GM19324 (cell line): Measurements from ENCODE around the gene PTPRU.

ENCODE experiments used
- ATAC-seq: cut with Tn5 transposase; IDR thresholded peaks from one replicate; pipeline ENCODE4 v1.9.1; 2021; ENCODE audit warnings: mild to moderate bottlenecking, moderate library complexity; ENCODE audit not compliant: unreplicated experiment, low FRiP score

PTPRU gene

DNA sequence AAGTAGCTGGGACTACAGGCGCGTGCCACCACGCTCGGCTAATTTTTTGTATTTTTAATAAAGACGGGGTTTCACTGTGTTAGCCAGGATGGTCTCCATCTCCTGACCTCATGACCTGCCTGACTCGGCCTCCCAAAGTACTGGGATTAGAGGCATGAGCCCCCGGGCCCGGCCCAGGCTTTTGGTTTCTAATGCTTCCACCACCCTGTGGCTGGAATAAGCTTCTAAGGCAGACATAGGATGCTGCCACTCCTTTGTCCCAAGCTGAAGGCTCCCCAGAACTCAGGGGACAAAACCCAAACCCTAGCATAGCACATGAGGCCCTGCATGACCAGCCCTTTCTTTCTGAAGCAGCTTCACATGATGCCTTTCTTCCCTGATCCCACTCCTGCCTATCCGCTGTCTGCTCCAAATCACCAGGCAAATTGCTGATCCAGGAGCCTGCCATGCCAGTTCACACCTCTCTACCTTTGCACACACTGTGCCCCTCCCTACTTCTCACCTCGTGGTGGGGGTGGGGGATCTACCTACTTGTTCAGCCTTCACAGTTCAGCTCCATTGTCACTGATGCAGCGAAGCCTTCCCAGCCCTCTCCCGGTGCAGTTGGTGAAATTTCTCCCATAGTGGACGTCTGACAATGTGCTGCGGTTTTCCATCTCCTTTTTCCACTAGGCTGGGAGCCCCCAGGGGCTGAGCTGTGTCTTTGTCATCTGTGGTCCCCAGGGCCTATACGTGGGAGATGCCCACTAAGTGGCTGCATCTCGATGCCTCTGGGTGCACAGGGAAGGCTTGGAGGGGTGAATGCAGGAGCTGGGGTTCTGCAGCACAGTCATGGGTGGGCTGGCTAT lies 6.9 kb downstream of the PTPRU start:
- ATAC-seq = no peak

GRCh38 chr1:29243871-29244200 lies 7.5 kb downstream of the PTPRU start:
- ATAC-seq = no peak

- no peak for ATAC-seq
Measured at GRCh38 chr1:29245261-29245660, 8.9 kb downstream of the PTPRU start.

GRCh38 chr1:29245876-29246275 lies 9.6 kb downstream of the PTPRU start:
- no peak for ATAC-seq

DNA sequence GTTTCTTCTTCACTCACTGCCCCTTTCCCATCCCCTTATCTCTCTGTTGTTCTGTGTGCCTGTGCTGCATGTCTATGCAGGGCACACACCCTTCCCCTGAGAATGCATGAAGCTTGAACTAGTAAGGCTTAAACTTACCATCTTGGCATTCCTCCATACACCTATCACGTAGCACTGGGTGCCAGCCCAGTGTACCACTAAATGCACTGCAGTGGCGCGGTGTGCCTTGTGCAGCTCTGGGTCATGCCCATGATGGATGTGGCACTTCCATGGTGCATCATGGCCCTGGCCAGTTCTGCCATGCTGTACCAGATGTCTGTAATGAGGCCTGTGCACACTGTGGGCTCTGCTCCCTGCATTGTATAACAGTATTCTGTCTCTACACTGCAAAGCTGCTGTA lies 10.7 kb downstream of the PTPRU start:
- no peak for ATAC-seq

GRCh38 chr1:29247571-29248273 lies 11.4 kb downstream of the PTPRU start:
- no peak for ATAC-seq

- no peak for ATAC-seq
Measured at GRCh38 chr1:29248409-29248808, 12.1 kb downstream of the PTPRU start.

GRCh38 chr1:29249170-29249691 lies 12.9 kb downstream of the PTPRU start:
- no peak for ATAC-seq

GRCh38 chr1:29249951-29250581 lies 13.7 kb downstream of the PTPRU start:
- ATAC-seq = no peak

- ATAC-seq = no peak
Measured at GRCh38 chr1:29251164-29252124, 15.1 kb downstream of the PTPRU start.

DNA sequence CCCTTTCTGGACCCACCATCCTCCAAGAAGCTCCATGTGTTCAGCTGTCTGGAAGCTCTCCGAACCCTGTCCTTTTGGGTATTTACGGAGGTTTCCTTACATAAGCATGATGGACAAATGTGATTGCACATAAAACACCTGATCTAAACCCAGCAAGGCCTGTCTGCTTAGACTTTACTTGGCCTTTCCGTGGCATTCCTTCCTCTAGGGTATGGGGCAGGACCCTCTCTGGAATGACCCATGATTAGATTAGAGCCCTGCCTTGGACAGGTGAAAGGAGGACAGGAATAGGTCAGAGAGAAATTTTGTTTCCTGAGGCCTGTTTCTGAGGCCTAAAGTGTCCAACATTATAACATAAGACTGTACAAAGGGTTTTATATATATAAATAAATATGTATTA lies 16.9 kb downstream of the PTPRU start:
- ATAC-seq = no peak

DNA sequence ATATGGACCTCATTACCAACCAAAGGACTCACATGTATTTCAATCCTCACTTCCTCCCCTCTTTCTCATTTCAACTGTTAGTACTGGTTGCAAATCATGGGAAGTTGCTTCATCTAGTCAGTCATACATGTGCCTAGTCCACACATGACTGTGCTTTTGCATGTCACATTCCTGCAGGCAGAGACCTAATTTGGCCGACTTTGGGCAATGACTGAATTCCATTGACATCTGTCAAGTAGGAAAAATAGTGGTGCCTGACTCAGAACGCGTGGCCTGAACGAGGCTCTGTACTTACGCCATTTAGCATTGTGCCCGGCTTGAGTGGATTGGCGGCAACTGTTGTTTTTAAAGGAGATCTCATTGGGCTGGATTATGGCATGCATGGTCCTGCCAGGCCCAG lies 18.0 kb downstream of the PTPRU start:
- ATAC-seq = no peak

DNA sequence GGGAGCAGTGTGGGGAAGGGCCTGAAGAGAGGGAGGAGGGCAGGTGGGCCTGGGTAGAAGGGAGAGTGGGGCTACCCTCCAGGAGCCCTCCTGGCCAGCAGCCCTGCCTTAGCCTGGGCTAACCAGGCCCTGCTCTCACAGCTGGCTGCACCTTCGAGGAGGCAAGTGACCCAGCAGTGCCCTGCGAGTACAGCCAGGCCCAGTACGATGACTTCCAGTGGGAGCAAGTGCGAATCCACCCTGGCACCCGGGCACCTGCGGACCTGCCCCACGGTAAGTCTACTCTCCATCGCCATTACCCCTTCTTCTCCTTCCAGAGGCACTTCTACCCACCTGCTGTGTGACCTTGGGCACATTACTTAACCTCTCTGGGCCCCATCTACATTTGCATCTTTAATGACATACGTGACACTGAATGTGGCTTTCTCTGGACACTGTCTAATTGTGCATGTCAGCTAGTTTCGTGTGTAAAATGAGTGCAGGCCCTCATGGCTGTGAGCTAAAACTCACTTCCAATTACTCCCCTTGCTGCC lies 18.9 kb downstream of the PTPRU start:
- no peak for ATAC-seq

DNA sequence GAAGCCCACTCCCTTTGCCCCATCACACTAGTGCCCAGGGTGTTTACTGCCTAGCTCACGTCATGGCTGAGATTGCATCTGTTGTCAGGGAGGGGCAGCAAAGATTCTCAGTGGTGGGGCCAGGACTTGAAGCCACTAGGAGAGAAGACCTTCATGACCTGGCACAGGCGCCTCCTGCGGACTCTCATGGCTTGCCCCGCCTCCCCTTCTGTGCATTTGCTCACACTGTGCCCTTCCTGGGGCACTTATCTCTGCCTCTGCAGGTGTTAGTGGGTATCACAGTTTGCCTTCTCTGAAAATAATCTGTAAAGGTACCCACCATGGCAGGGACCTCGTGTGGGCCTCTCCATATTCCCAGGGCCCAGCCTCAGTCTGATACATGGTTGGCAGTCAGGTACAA lies 20.1 kb downstream of the PTPRU start:
- ATAC-seq = no peak

DNA sequence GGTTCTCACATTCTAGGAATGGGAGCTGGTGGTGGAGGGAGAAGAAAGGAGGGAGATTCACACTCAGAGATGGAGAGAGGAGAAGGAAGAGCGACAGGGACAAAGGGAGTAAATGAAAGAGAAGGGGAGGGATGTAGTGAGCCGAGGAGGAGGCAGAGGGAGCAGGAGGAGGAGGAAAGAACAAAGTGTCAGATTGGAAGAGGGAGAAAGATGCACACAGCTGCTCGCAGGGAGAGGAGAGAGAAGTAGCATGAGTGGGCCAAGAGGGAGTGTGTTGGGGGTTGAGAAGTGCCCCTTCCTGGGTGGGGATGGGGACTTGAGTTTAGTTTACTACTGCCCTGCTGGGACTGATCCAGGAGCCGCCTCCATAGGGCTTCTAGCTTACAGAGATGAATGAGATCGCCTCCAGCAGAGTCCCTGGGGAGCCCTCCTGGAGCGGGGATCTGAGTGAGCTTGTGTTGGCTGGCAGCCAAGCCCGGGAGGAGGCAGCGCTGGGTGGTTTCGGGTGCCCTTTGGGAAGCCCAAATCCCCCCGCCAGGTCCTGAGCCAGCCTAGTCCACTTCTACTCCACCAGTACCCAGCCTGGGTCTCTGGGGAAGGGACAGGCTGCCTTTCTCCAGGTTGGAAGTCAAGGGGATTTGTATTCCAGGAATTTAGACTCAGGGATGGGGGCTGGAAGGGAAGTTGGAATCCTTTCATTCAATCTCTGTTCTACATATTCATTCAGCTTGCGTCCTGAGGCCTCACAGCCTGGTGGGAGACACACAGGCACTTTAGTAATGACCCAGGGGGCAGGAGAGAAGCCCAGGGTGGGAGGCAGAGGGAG lies 20.9 kb downstream of the PTPRU start:
- no peak for ATAC-seq

GRCh38 chr1:29258189-29258975 lies 22.1 kb downstream of the PTPRU start:
- no peak for ATAC-seq

GRCh38 chr1:29258976-29259801 lies 22.9 kb downstream of the PTPRU start:
- ATAC-seq = no peak
